GM18907 (cell line): ENCODE measurements around the gene TRPV3.

ENCODE experiments used
- ATAC-seq: cut with Tn5 transposase; IDR thresholded peaks from one replicate; pipeline ENCODE4 v1.9.1; 2021; ENCODE audit warnings: mild to moderate bottlenecking, moderate library complexity; ENCODE audit not compliant: unreplicated experiment

Gene TRPV3

DNA sequence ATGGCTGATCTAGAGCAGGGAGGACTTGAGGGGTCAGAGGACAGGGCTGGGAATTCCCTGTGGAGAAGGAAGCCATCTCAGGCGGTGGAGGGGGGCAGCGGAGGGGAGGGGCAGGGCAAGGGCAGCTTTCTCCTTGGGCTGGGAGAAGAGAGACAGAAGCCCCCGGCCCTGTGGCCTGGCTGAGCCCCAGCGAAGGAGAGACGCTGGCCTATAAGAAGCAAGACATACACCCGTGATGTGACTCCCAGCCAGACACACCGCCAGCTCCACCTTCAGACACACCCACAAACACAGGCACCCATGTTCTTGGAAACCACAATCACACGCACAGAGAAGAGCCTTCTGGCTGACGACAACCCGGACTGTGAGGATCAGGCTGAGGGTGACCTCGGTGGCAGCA is 10.0 kb downstream of the TRPV3 start:
- ATAC-seq: no peak

DNA sequence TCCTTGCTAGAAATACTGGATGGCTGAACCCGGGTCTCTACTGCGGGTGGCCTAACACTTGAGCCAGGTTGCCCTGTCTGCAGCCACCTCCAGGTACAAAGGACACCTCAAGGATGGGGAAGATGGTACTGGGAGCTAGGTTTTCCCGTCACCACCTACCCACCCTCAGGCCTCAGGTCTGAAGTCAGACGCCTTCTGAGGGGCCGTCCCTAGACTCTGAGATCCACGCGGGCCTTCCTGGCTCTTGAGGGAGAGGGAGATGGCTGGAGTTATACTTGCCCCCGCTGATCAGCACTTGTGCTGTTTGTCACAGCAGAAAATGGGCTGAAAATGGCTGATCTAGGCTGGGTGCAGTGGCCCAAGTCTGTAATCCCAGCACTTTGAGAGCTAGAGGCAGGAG is 10.6 kb downstream of the TRPV3 start:
- ATAC-seq: no peak

DNA sequence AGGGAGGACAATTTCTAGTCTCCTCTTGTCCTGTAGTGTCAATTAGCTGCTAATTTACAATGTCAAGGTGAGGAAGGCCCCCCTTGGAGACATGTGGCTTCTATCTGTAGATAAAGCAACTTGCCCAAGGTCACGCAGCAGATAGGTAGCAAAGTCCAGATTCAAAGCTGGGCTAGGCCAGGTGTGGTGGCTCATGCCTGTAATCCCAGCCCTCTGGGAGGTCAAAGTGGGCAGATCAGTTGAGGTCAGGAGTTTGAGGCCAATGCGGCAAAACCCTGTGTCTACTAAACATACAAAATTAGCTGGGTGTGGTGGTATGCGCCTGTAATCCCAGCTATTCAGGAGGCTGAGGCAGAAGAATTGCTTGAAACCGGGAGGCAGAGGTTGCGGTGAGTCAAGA is 11.1 kb downstream of the TRPV3 start:
- ATAC-seq: no peak

DNA sequence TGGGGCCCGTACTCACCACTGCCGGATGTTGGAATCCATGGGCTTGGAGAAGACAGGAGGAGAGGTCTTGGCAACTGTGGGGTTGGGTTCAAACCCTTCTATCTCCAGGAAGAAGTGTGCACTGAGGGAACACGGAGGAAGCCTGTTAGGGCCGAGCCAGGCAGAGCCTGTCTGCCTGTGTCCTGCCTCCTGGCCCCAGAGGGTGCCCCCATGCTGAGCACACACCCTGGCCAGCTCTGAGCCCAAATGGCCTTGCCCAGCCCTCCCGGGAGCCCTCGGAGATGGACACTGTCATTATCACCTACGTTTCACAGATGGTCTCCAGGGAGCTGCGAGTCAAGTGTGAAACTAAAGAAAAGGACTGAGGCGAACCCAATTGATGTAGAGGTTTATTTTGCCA is 12.5 kb downstream of the TRPV3 start:
- ATAC-seq: no peak

- ATAC-seq: no peak
Measured at GRCh38 chr17:3544365-3544764, 13.2 kb downstream of the TRPV3 start.

DNA sequence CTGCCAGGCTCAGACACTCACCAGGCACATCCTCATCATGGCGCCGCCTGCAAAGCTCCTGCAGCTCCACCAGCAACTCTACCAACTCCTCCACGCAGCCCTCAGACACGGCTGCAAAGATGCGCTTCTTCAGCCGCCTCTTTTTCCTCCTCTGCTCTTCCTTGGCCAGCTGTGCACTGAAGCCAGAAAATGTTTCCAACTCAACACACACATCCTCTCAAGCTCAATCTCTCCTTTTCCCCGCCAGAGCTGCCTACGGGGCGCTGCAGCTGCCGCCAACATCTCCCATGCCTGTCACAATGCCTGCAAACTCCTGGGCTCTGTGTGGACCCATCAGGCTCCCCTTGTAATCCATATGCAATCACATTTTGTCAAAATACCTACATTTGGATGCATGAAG is 14.2 kb downstream of the TRPV3 start:
- no peak for ATAC-seq

DNA sequence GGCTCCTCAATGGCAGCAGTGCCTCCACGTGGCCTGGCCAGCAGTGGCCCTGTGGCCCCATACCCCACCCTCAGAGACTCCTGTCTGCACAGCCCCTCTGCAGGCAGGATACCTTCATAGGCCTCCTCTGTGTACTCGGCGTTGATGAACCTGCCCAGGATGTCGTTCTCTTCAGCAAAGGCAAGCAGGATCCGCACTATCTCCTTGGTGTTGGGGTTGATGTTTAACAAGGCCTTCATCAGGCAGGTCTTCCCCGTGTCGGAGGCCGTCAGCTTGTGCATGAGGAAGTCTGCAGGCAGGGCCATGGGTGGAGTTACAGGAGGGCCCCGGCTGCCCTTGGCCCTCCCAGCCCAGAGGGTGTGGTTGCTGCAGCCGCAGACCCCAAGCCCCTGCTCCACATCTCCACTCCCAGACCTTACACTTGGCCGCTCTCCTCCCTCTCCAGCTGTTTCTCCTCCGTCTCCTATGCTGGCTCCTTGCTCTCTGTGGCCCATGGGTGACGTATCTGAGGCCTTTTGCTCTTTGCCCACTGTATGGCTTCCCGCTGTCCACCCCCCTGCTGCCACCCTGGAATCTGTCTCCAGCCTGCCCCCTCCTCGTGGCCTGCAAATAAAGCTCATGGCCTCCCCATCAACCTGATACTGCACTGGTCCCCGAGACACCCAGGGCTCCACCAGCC is 15.1 kb downstream of the TRPV3 start:
- no peak for ATAC-seq

- no peak for ATAC-seq
Measured at GRCh38 chr17:3539881-3540540, 17.6 kb downstream of the TRPV3 start.

DNA sequence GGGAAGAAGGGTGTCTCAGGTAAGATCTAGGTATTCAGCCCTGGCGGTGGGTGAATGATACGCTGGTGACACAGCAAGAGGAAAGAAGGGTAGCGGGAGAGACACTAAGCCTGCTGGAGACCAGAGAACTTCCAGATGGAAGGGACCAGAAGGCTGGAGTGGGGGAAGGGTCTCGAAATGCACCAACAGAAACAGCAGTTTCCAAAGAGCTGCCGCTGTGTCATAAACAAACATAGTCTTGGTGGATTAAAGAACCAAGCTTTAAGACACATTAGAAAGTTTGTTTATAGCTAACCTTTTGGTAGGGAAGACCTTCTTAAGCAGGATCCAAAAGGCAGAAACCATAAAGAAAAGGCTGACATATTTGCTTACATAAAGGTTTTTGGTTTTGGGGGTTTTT is 20.9 kb downstream of the TRPV3 start:
- no peak for ATAC-seq

DNA sequence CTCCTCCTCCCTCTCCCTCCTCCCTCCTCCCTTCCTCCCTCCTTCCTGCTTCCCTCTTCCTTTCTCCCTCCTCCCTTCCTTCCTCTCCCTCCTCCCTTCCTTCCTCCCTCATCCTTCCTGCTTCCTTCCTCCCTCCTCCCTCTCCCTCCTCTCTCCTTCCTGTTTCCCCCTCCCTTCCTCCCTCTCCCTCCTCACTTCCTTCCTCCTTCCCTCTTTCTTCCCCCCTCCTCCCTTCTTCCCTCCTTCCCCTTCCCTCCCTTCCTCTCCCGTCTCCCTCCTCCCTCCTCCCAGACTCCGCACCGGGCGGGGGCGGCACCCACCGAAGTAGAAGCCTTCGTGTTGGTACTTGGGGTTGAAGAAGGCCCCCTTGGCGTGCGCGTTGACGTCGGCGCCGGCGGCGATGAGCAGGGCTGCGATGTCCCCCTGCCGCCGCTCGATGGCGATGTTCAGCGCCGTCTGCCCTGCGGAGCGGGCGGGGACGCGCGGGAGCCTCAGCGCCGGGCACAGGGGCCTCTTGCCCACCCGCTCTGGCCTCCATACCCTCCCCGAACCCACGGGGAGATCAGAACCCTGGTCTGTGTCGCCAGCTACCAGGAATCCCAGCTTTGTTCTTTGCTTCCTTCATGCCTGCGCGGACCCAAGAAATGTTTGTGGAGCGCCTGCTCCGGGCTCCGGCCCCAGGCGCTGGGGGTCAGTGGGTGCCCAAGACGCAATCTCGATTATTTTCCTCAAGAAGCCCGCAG is 22.2 kb downstream of the TRPV3 start:
- no peak for ATAC-seq

DNA sequence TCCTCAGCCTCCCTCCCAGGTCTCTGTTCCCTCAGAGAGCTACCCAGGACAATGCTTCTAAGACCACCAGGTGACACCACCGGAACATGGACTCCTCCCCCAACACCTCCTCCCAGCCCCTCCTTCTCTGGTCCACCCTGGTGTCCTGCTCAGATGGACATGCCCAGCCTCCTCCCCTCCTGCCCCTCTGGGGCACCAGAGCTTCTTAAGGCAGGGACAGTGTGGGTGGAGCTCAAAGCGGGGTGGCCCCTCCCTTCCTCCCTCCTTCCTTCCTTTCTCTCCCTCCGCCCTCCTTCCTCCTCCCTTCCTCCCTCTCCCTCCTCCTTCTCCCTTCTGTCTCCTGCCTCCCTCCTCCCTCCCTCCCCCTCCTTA is 22.7 kb downstream of the TRPV3 start:
- no peak for ATAC-seq

GRCh38 chr17:3533752-3534151 is 23.9 kb downstream of the TRPV3 start:
- no peak for ATAC-seq

GRCh38 chr17:3532859-3533142 is 24.8 kb downstream of the TRPV3 start:
- ATAC-seq: no peak

- ATAC-seq: no peak
Measured at GRCh38 chr17:3532106-3532858, 25.3 kb downstream of the TRPV3 start.

GRCh38 chr17:3531266-3532101 is 26.1 kb downstream of the TRPV3 start:
- no peak for ATAC-seq

GRCh38 chr17:3529817-3530741 is 27.5 kb downstream of the TRPV3 start:
- no peak for ATAC-seq

- ATAC-seq: no peak
Measured at GRCh38 chr17:3528880-3529511, 28.6 kb downstream of the TRPV3 start.

- ATAC-seq: no peak
Measured at GRCh38 chr17:3528403-3528851, 29.2 kb downstream of the TRPV3 start.

- no peak for ATAC-seq
Measured at GRCh38 chr17:3527896-3528295, 29.7 kb downstream of the TRPV3 start.
